ENCODE data around the gene NPPA. TPM values are rescaled to one million over a fixed set of nuclear protein-coding genes. Genes with fewer than 3 reads are reported as not detected.
"Not testable (repeated sequence)": the region's sequence is repeated elsewhere in the genome, so short reads cannot be mapped to it uniquely, and the experiment has no call there.

The NPPA gene
- total RNA-seq (not detected), polyA plus RNA-seq (ENCODE audit: insufficient read depth, low read depth, low replicate concordance) (not detected)
- long read RNA-seq, donor 1 = 0 reads
- long read RNA-seq, donor 2 = 0 reads

DNA sequence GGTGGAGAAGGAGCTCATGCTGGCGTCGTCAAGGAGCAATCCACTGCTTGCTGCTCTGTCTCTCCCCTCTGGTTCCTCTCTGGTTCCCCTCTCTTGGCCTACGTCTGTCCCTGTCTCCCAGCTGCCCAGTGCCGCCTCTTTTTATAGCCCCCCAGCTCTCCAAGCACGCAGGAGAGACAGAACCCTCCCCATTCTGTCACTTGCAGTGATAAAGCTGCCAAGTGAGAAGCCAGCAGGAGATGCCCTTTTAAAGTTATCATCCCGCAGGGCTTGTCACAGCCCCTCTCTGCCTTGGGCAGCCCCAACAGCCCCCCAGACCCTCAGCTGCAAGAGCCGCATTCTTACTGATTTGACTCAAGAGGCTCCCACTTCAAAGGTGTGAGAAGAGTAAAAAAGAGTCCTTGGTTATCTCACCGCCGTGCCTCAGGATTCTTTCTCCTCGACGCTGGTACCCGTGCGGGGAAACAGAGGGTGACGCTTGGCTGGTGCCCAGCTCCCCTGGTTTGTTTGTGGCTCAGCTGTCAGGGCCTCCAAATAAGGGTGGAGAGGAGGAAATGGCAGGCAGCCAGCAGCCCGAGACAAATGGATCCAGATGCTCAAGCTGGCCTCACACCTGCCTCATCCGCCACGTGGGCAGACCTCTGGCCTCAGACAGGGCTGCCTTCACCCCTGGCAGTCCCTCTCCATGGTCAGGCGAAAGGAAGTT is at the start of gene NPPA:
Gene NPPA (minus strand): TSS at position 117 of the 706 bp plus-strand sequence. CDS start 99 bp downstream, at position 18.
- no peaks in the 10 kb centered on the region for H3K27me3 ChIP-seq
- no peak within 1 kb of the TSS for H3K27ac ChIP-seq
- TF ChIP-seq POLR2A (IDR thresholded peaks at IDR 0.05) = no peak
- TF ChIP-seq, protein P1, sequence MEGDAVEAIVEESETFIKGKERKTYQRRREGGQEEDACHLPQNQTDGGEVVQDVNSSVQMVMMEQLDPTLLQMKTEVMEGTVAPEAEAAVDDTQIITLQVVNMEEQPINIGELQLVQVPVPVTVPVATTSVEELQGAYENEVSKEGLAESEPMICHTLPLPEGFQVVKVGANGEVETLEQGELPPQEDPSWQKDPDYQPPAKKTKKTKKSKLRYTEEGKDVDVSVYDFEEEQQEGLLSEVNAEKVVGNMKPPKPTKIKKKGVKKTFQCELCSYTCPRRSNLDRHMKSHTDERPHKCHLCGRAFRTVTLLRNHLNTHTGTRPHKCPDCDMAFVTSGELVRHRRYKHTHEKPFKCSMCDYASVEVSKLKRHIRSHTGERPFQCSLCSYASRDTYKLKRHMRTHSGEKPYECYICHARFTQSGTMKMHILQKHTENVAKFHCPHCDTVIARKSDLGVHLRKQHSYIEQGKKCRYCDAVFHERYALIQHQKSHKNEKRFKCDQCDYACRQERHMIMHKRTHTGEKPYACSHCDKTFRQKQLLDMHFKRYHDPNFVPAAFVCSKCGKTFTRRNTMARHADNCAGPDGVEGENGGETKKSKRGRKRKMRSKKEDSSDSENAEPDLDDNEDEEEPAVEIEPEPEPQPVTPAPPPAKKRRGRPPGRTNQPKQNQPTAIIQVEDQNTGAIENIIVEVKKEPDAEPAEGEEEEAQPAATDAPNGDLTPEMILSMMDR (IDR thresholded peaks at IDR 0.05) = no peak
- H3K9me3 ChIP-seq = no peaks in the 10 kb centered on the region
- intact Hi-C loops (cut with DNase I; ENCODE audit: low total_unique reads) = no loop called here
- no peak within 1 kb of the TSS for H3K4me3 ChIP-seq
- H3K36me3 ChIP-seq (ENCODE audit: low read depth, missing control alignments) = no peaks in the 10 kb centered on the region
- no peak for DNase-seq
- 71 to 75% methylated on average over 17 to 18 of the region's 18 CpGs for WGBS, 2 donors
- H3K4me1 ChIP-seq = no peaks in the 10 kb centered on the region

DNA sequence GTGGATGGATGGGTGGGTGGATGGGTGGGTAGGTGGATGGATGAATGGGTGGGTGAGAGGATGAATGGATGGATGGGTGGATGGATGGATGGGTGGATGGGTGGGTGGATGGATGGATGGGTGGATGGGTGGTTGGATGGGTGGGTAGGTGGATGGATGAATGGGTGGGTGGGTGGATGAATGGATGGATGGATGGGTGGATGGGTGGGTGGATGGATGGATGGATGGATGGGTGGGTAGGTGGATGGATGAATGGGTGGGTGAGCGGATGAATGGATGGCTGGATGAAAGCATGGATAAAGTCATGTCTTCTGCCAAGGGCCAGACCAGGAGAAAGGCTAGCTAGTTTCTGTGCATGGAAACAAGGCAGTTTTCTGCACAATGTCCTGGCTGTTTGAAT is 46.9 kb upstream of the NPPA start:
- H3K36me3 ChIP-seq (ENCODE audit: low read depth, missing control alignments); H3K4me1 ChIP-seq; intact Hi-C loops (cut with DNase I; ENCODE audit: low total_unique reads); DNase-seq; H3K27ac ChIP-seq; H3K4me3 ChIP-seq; H3K27me3 ChIP-seq; H3K9me3 ChIP-seq: not testable (repeated sequence)
- 74 to 76% methylated on average over 1 of the region's 1 CpG for WGBS, 2 donors

DNA sequence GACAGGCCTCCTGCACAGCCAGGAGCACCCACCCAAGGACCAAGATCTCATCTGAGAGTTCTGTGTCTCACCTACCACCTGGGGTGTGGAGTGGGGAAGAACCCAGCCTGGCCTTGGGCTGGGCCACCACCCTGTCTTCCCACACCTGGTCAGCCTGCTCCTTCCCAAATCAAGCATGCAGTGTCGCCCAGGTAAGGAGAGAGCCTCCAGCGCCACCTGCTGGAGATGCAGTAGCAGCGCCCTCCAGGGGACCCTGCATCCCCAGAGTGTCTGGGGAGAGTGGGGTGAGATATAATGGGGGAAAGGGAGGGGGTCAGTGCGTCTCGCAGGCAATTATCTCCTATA is 46.3 kb upstream of the NPPA start:
- Histone ChIP-seq H3K9me3 (no peaks in the 10 kb centered on the region), H3K4me1 (no peaks in the 10 kb centered on the region), H3K27ac (no peak overlapping the region), H3K4me3 (no peak overlapping the region), H3K27me3 (no peaks in the 10 kb centered on the region), H3K36me3 (ENCODE audit: low read depth, missing control alignments) (no peaks in the 10 kb centered on the region)
- WGBS, 2 donors = 5 to 24% methylated on average over 4 to 5 of the region's 5 CpGs
- peak; percentile 67 for DNase-seq
- no peak for TF ChIP-seq POLR2A (IDR thresholded peaks at IDR 0.05)
- TF ChIP-seq, protein P1 (IDR thresholded peaks at IDR 0.05) = peak; percentile 64 to 83 (median 76)
- intact Hi-C loops (cut with DNase I; ENCODE audit: low total_unique reads) = no loop called here

DNA sequence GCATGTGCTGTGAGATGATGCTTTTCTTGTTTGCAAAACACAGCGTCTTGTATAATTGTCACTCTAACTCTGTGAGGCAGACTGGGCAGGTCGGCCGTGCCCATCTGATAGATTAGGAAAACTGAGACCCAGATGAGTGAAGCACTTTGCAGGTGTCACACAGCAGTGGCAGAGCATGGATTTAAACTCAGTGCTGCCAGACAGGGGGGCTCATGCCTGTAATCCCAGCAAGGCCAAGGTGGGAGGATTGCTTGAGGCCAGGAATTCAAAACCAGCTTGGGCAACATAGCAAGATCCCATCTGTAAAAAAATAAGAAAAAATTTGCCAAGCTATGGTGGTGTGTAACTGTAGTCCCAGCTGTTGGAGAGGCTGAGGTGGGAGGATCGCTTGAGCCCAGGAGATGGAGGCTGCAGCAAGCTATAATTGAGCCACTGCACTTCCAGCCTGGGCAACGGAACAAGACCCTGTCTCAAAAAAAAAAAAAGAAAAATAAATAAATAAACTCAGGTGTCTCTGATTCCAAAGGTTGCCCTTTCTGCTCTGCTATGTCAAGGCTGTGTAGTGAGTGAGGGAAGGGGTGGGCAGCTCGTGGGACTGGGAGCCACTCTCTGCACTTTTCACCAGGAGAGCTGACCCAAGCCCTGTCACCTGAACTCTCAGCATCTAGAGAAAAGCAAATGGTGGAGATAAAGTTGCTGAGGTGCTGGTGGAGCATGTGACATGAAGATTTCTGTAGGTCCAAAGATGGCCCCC is 44.0 kb upstream of the NPPA start:
- intact Hi-C loops (cut with DNase I; ENCODE audit: low total_unique reads) = no loop called here
- no peaks in the 10 kb centered on the region for H3K9me3 ChIP-seq
- no peak for DNase-seq
- no peak overlapping the region for H3K4me3 ChIP-seq
- no peaks in the 10 kb centered on the region for H3K4me1 ChIP-seq
- 86 to 91% methylated on average over 6 of the region's 6 CpGs for WGBS, 2 donors
- no peaks in the 10 kb centered on the region for H3K27me3 ChIP-seq
- no peak overlapping the region for H3K27ac ChIP-seq
- TF ChIP-seq, protein P1 (IDR thresholded peaks at IDR 0.05) = no peak
- no peak for TF ChIP-seq POLR2A (IDR thresholded peaks at IDR 0.05)
- no peaks in the 10 kb centered on the region for H3K36me3 ChIP-seq (ENCODE audit: low read depth, missing control alignments)

DNA sequence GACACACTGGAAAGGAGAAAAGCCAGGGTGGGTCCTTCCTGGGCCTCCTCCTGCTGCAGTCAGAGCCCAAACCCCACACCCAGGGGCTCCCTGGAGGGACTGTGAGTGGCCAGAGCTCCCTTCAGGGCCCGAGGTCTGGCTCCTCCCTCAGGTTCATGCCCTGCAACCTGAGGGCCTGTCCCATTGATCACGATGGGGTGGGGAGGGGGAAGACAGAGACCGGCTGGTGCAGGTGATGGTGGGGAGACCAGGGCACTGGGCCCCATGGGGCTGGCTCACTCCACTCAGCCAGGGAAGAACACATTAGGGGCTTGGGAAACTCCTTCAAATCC is 41.3 kb upstream of the NPPA start:
- 63 to 68% methylated on average over 2 to 3 of the region's 3 CpGs for WGBS, 2 donors
- H3K9me3 ChIP-seq = no peaks in the 10 kb centered on the region

More for the DNA sequence above, 41.3 kb upstream of the NPPA start:
- intact Hi-C loops (cut with DNase I; ENCODE audit: low total_unique reads) = no loop called here
- no peaks in the 10 kb centered on the region for H3K4me1 ChIP-seq
- no peak overlapping the region for H3K27ac ChIP-seq
- TF ChIP-seq POLR2A (IDR thresholded peaks at IDR 0.05) = no peak
- TF ChIP-seq, protein P1 (IDR thresholded peaks at IDR 0.05) = no peak
- no peaks in the 10 kb centered on the region for H3K27me3 ChIP-seq
- no peaks in the 10 kb centered on the region for H3K36me3 ChIP-seq (ENCODE audit: low read depth, missing control alignments)
- no peak for DNase-seq
- H3K4me3 ChIP-seq = no peak overlapping the region
